H1 (cell line): ENCODE measurements around the gene KCNMA1. TPM values are rescaled to one million over a fixed set of nuclear protein-coding genes. Genes with fewer than 3 reads are reported as not detected.

Experiments used
- USF2 ChIP-seq: IDR thresholded peaks from 2 replicates; pipeline ENCODE4 v1.6.1; 2011; ENCODE audit warnings: low read length, improper control_type of control experiment
- polyA plus RNA-seq, 7 experiments: library from polyadenylated mRNA; depleted of rRNA in 3 of 7; stranded (reverse) in 5 of 7; unstranded in 2 of 7; fragments of >200 nt in 5 of 7; fragments of 200-250 nt in 2 of 7; gene quantifications; 1 replicate in 5 of 7; 2 replicates in 1 of 7; 4 replicates in 1 of 7; pipeline versions ENCODE4 v1.2.1 to v1.2.3, GENCODE V29; 2011 to 2013; ENCODE audit warnings: missing spikeins in 2 of 7, mixed read lengths in 2 of 7
- total RNA-seq: library from RNA; stranded (reverse); fragmentation: NEBNext Ultra II Directional; extraction: Animal tissue kit (Norgen Biotek cat#: 25700); gene quantifications from 2 replicates; pipeline ENCODE4 v1.2.1, GENCODE V29; 2021

The KCNMA1 gene
- total and polyA plus RNA-seq, 2 of the 8 experiments (the other 6 are each of a cell fraction or from before 2014, with no cell fraction given) = 10.2 to 11.1 TPM

DNA sequence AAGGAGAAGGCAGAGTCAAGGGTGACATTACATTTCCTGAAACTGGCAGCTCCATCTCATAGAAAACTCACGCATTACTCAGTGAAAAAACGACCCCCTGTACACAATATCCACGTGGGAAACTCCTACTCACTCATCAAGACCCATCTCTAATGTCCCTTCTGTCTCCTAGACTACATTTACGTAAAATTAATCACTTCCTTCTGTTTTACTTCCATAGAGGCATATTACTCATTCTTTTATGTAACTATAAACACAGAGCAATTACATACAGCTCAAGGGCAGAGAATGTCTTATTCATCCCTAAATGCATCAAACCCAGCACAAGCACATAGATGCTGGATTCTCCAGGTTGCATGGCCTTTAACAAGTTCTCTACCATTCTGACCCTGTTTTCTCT, 281.8 kb downstream of the KCNMA1 start (continued):
- no peak for TF ChIP-seq USF2
